Neuron (in vitro differentiated cells): ENCODE data around the gene DMKN.

Source experiments
- H2AFZ ChIP-seq: one replicate; pipeline ENCODE4 v1.6.1; 2013; ENCODE audit warnings: low read depth, mild to moderate bottlenecking, inconsistent platforms, low read length, moderate library complexity
- H3K27me3 ChIP-seq: one replicate; pipeline ENCODE4 v1.6.1; 2013; ENCODE audit warnings: low read length; ENCODE audit not compliant: insufficient read depth
- H3K36me3 ChIP-seq: one replicate; pipeline ENCODE4 v1.6.1; 2013; ENCODE audit warnings: low read length; ENCODE audit not compliant: insufficient read depth
- H3K4me1 ChIP-seq: one replicate; pipeline ENCODE4 v1.6.1; 2013; ENCODE audit warnings: low read length; ENCODE audit not compliant: insufficient read depth
- H3K4me3 ChIP-seq: 2 replicates; pipeline ENCODE4 v1.5.1; 2013; ENCODE audit warnings: mild to moderate bottlenecking, low read length, moderate library complexity
- H3K9me3 ChIP-seq: one replicate; pipeline ENCODE4 v1.6.1; 2013; ENCODE audit warnings: low read length

Gene DMKN

DNA sequence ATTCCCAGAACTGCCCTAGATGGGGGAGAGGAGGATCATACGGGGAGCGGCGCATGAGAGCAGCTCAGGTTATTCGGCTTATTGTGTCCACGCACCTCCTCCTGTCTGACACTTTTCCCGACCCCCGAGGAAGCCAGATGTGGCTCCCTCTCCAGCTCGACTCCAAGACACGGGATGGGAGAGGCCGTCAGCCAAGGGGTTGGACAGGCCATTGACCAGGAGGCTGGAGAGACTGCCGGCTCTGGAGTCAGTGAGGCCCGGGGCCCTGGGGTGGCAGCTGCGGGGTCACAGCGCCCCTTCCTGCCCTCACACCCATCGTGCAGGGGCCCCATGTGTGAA is 2.9 kb downstream of the DMKN start:
- H3K9me3 ChIP-seq, result no peaks in the 10 kb centered on the region
- H3K4me1 ChIP-seq, result no peaks in the 10 kb centered on the region
- no peak overlapping the region for H3K4me3 ChIP-seq
- no peaks in the 10 kb centered on the region for H3K36me3 ChIP-seq
- peaks cover 76% of the 10 kb centered on the region for H3K27me3 ChIP-seq
- H2AFZ ChIP-seq, result no peak overlapping the region

DNA sequence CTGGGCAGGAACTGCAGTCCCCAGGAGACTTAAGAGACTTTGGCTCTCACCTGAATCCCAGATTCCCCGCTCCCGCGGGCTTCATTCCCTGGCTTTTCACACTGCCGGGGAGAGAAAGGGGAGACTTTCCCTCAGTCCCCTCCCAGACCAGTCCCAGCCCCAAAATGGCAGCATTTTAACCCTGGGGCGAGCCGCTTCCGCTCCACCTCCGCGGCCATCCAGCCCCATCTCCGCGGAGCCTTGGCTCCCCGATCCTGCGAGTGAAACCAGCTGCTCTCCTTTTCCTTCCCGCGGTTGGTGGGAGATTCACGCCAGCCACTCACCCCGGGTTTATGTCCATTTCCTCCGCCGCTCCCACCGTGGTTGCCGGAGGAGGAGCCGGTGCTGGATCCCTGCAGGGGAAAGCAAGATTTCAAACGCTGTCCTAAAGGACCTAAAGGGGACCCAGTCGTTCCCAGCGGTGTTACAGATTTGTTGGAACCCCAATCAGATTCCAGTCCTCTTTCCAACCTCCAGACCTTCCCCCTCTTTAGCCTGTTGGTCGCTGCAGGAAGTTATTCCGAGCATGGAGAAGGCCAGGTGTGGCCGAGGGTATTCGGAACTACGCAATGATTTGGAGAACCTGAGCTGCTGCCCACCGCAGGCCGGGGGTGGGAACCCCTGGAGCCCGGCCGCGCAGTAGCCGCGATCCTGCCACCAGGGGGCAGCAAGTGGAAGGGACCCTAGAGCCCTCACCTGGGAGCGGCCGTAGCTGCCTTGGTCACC is 3.4 kb downstream of the DMKN start:
- Histone ChIP-seq H3K27me3 (peaks cover 82% of the 10 kb centered on the region), H2AFZ (no peak overlapping the region), H3K4me3 (no peak overlapping the region), H3K4me1 (no peaks in the 10 kb centered on the region), H3K9me3 (no peaks in the 10 kb centered on the region), H3K36me3 (no peaks in the 10 kb centered on the region)

DNA sequence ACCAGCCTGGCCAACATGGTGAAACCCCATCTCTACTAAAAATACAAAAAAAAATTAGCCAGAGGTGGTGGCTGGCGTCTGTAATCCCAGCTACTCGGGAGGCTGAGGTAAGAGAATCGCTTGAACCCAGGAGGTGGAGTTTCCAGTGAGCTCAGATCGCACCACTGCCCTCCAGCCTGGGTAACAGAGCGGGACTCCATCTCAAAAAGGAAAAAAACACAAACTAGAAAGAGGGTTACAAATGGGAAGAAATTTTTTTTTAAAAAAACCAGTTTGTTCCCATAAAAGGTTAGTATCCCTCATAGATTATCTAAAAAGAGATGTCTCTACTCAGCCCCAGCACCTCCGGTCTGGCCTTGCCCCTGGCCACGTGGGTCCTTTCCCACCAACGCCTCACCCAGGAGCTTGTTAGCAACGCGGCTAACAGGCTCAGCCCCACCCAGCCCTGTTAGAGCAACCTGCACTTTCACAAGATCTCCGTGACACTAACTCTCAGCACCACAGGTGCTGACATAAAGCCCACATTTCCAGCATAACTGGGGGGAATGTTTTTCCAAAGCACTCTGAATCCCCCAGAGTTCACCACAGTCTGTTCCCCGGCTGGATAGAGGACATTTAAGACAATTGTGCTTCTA is 4.3 kb downstream of the DMKN start:
- Histone ChIP-seq H2AFZ (no peak overlapping the region), H3K27me3 (peaks cover 77% of the 10 kb centered on the region), H3K9me3 (no peaks in the 10 kb centered on the region), H3K4me3 (no peak overlapping the region), H3K4me1 (no peaks in the 10 kb centered on the region), H3K36me3 (no peaks in the 10 kb centered on the region)

GRCh38 chr19:35508129-35508528 is 5.3 kb downstream of the DMKN start:
- Histone ChIP-seq H3K9me3 (no peaks in the 10 kb centered on the region), H2AFZ (no peak overlapping the region), H3K4me1 (no peaks in the 10 kb centered on the region), H3K36me3 (no peaks in the 10 kb centered on the region), H3K27me3 (peaks cover 68% of the 10 kb centered on the region), H3K4me3 (no peak overlapping the region)

- Histone ChIP-seq H3K27me3 (peaks cover 63% of the 10 kb centered on the region), H3K9me3 (no peaks in the 10 kb centered on the region), H3K4me1 (no peaks in the 10 kb centered on the region), H3K36me3 (no peaks in the 10 kb centered on the region), H2AFZ (no peak overlapping the region), H3K4me3 (no peak overlapping the region)
These were observed 5.9 kb downstream of the DMKN start for GRCh38 chr19:35507561-35507960.

GRCh38 chr19:35506011-35506410 is 7.4 kb downstream of the DMKN start:
- no peak overlapping the region for H2AFZ ChIP-seq
- no peaks in the 10 kb centered on the region for H3K36me3 ChIP-seq
- H3K4me1 ChIP-seq, result no peaks in the 10 kb centered on the region
- H3K27me3 ChIP-seq, result peaks cover 59% of the 10 kb centered on the region
- H3K4me3 ChIP-seq, result no peak overlapping the region
- H3K9me3 ChIP-seq, result no peaks in the 10 kb centered on the region

DNA sequence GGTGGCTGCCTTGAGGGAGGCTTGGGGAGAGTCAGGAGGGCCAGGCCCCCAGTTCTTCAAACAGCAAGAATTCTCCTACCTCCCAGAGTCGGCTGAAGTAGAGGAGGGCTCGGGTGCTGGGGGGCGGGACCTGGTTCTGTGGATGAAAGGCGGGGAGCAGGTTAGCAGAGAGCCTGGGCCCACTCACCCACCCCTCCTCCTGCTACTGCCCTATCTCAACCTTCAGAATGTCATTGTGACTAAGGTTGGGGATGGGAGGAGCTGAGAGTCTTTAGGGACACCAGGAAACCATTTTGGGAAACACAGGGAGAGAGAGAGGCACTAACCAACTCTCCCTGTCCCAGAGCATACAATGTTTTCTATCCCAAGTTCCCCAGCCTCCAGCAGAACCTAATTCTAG is 10.7 kb downstream of the DMKN start:
- peaks cover 45% of the 10 kb centered on the region for H3K27me3 ChIP-seq
- no peak overlapping the region for H3K4me3 ChIP-seq
- H2AFZ ChIP-seq, result no peak overlapping the region
- H3K9me3 ChIP-seq, result no peaks in the 10 kb centered on the region
- no peaks in the 10 kb centered on the region for H3K36me3 ChIP-seq
- H3K4me1 ChIP-seq, result no peaks in the 10 kb centered on the region

GRCh38 chr19:35501684-35502083 is 11.8 kb downstream of the DMKN start:
- Histone ChIP-seq H3K36me3 (no peaks in the 10 kb centered on the region), H3K27me3 (peaks cover 36% of the 10 kb centered on the region), H3K9me3 (no peaks in the 10 kb centered on the region), H3K4me1 (no peaks in the 10 kb centered on the region), H3K4me3 (no peak overlapping the region), H2AFZ (no peak overlapping the region)

DNA sequence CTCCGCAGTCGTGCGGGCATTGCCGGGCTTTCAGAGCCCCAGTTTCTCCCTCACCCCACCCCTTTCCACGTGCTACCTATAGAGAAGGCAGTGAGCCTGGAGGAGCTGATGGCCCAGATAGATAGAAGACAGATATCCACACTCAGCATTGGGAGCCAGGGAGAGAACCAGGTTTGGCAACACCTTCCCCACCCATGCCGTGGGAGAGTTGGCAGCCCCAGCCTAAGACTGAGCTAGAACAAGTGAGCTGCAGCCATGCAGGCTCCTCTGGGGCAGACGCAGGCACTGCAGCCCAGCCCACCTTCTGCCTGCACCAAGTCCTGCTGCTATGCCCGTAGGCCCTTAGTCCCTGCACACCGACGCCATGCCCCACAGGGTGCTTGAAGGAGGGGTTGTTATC is 12.8 kb downstream of the DMKN start:
- Histone ChIP-seq H3K36me3 (no peaks in the 10 kb centered on the region), H3K27me3 (peaks cover 28% of the 10 kb centered on the region), H3K4me3 (no peak overlapping the region), H3K9me3 (no peaks in the 10 kb centered on the region), H2AFZ (no peak overlapping the region), H3K4me1 (no peaks in the 10 kb centered on the region)

- Histone ChIP-seq H3K4me1 (no peaks in the 10 kb centered on the region), H3K36me3 (no peaks in the 10 kb centered on the region), H2AFZ (no peak overlapping the region)
These were observed 14.4 kb downstream of the DMKN start for GRCh38 chr19:35498984-35499527.

GRCh38 chr19:35498220-35498619 is 15.2 kb downstream of the DMKN start:
- no peaks in the 10 kb centered on the region for H3K9me3 ChIP-seq
- no peak overlapping the region for H3K4me3 ChIP-seq
- peaks cover 29% of the 10 kb centered on the region for H3K27me3 ChIP-seq
- no peaks in the 10 kb centered on the region for H3K36me3 ChIP-seq
- H3K4me1 ChIP-seq, result no peaks in the 10 kb centered on the region
- H2AFZ ChIP-seq, result no peak overlapping the region

More at GRCh38 chr19:35498984-35499527, 14.4 kb downstream of the DMKN start:
- Histone ChIP-seq H3K27me3 (peaks cover 24% of the 10 kb centered on the region), H3K4me3 (no peak overlapping the region), H3K9me3 (no peaks in the 10 kb centered on the region)

DNA sequence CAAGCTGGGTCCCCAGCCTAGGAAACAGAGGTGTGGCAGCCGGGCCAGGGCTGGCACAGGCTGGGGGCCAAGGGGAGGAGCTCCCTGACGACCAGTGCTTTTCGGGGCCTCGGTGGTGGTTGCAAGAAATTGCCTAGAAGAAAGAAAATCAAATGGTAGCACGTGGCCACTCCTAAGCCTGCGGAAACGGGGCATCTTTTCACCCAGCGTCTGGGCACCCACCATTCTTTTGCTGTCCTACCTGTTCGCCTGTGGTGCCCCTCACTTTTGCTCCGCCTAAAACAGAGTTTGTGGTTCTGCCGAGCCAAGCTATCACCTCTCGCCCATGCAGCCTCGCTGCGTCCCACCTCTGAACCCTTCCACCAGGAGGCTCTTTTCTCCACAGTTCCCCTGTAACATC is 16.0 kb downstream of the DMKN start:
- H3K4me3 ChIP-seq, result no peak overlapping the region
- no peaks in the 10 kb centered on the region for H3K4me1 ChIP-seq
- no peak overlapping the region for H2AFZ ChIP-seq
- H3K36me3 ChIP-seq, result no peaks in the 10 kb centered on the region
- no peaks in the 10 kb centered on the region for H3K9me3 ChIP-seq
- peaks cover 34% of the 10 kb centered on the region for H3K27me3 ChIP-seq

- Histone ChIP-seq H3K36me3 (no peaks in the 10 kb centered on the region), H2AFZ (no peak overlapping the region), H3K27me3 (peaks cover 24% of the 10 kb centered on the region), H3K4me1 (no peaks in the 10 kb centered on the region), H3K9me3 (no peaks in the 10 kb centered on the region), H3K4me3 (no peak overlapping the region)
These were observed 18.1 kb downstream of the DMKN start for GRCh38 chr19:35495107-35496064.
